Measurements from ENCODE around the gene ABHD12. TPM values are rescaled to one million over a fixed set of nuclear protein-coding genes. Genes with fewer than 3 reads are reported as not detected.
"Not testable (repeated sequence)": the region's sequence is repeated elsewhere in the genome, so short reads cannot be mapped to it uniquely, and the experiment has no call there.

Gene ABHD12
- total RNA-seq, 2 donors from 2014 or later, result 54.2 to 60.6 TPM

DNA sequence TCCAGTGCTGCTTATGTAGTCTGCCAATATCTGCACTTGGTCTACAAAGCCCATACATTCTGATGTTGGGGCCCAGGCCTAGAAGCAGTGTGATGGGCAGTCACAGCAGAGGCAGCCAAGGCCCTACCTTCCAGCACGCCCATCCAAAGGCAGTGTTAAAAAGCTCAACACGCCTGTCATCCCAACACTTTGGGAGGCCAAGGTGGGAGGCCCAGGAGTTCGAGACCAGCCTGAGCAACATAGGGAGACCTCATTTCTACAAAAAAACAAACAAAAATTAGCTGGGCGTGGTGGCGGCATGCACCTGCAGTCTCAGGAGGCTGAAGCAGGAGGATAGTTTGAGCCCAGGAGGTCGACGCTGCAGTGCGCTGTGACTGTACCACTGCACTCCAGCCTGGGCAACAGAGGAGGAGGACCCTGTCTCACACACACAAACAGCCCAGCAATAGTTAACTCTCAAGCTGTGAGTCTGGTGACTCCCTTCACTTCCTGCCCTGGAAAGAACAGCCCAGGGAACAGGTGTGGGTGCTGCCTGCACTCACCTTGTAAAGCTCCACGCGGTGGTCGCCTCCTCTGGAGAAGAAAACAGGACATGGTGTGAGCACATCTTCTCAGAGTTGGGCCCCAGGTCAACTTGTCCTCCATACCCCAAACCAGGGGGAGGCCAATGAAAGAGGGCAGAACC is 74.0 kb downstream of the ABHD12 start:
- no peak overlapping the region for H3K9ac ChIP-seq (ENCODE audit: low read depth in 2 of 2, low read length in 2 of 2)
- no peaks in the 10 kb centered on the region for H3K9me3 ChIP-seq
- DNase-seq, result no peak
- no peak overlapping the region for H3K27ac ChIP-seq
- intact Hi-C loops (cut with DNase I), result no loop called here
- H3K4me1 ChIP-seq, result peaks cover 4% of the 10 kb centered on the region
- no peaks in the 10 kb centered on the region for H3K36me3 ChIP-seq
- TF ChIP-seq, protein P1, sequence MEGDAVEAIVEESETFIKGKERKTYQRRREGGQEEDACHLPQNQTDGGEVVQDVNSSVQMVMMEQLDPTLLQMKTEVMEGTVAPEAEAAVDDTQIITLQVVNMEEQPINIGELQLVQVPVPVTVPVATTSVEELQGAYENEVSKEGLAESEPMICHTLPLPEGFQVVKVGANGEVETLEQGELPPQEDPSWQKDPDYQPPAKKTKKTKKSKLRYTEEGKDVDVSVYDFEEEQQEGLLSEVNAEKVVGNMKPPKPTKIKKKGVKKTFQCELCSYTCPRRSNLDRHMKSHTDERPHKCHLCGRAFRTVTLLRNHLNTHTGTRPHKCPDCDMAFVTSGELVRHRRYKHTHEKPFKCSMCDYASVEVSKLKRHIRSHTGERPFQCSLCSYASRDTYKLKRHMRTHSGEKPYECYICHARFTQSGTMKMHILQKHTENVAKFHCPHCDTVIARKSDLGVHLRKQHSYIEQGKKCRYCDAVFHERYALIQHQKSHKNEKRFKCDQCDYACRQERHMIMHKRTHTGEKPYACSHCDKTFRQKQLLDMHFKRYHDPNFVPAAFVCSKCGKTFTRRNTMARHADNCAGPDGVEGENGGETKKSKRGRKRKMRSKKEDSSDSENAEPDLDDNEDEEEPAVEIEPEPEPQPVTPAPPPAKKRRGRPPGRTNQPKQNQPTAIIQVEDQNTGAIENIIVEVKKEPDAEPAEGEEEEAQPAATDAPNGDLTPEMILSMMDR (IDR thresholded peaks at IDR 0.05), result no peak
- no peaks in the 10 kb centered on the region for H3K27me3 ChIP-seq
- H3K4me3 ChIP-seq, result no peak overlapping the region

DNA sequence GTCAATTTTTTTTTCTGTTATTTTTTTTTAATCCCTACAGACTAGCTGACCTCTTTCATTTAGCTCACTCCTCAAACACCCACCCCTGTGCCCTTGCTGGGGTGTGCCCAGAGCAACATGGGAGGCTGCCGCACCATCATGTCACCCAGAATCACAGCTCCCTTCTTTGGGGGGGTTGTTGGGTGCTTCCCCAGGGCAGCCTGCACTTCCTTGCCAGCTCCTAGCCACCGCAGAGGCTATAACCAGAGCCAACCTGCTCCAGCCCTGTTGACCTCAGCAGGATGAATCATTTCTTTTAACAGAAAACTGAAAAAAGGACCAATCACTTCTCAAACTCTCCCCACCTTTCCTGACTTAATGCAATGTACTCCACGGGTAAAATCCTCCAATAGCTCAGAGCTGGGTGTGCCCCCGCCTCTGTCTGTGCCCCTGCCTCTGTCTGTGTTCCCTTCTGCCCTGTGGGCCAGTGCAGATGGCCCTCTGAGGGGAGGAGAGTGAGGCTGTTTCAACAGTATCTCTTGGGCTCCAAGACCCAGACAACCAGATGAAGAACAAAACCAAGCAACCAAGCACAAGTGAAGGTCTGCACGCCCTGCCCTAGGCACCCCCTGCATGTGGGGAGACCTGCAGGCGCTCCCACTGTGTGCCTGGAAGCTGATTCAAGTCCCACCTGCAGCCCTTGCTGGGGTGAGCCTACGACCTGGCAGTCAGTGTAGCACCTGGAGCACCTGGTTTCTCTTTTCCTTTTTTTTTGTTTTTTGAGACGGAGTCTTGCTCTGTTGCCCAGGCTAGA is 75.0 kb downstream of the ABHD12 start:
- no peaks in the 10 kb centered on the region for H3K27me3 ChIP-seq
- H3K4me1 ChIP-seq, result peaks cover 11% of the 10 kb centered on the region
- H3K36me3 ChIP-seq, result no peaks in the 10 kb centered on the region
- no peak overlapping the region for H3K4me3 ChIP-seq
- intact Hi-C loops (cut with DNase I), result no loop called here
- DNase-seq, result no peak
- H3K27ac ChIP-seq, result no peak overlapping the region
- TF ChIP-seq, protein P1 (IDR thresholded peaks at IDR 0.05), result no peak
- H3K9ac ChIP-seq (ENCODE audit: low read depth in 2 of 2, low read length in 2 of 2), result no peak overlapping the region
- H3K9me3 ChIP-seq, result no peaks in the 10 kb centered on the region

DNA sequence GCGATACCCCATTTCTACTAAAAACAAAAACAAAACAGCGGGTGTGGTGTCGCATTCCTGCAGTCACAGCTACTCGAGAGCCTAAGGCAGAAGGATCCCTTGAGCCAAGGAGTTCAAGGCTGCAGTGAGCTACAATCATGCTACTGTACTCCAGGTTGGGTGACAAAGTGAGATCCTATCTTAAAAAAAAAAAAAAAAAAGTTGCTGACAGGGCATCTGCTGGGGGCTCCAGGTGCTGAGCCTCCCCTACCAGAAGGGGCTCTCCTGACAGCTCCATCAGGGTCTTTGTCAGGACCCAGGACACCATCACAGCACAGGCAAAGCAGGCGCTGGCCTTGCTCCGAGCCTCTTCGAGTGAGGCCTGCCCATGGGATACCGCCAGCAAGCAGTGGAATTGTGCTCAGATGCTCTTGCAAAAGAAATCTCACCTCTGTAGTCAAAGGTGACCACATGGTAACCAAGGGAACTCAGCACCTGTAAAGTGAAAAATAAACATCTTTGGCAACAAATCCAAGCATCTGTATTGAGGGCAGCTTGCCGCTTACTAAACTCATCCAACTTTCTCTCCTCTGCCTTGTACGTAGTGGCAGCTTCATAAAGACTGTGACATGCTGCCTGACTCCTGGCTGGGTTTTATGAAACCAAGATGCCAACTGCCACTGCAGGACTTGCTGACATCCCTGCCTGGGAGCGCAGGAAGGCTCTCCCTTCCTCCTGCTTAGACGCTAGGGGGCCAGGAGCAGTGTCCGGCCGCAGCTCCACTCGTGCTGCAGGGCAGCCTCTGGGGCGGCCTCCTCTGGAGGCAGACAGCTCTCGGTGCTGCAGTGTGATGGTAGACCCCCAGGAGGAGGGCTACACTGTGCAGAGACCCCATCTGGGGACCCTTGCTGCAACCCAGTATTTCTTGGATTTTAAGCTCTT is 75.9 kb downstream of the ABHD12 start:
- intact Hi-C loops (cut with DNase I), result no loop called here
- TF ChIP-seq, protein P1 (IDR thresholded peaks at IDR 0.05), result no peak
- Histone ChIP-seq H3K27ac (no peak overlapping the region), H3K9me3 (no peaks in the 10 kb centered on the region), H3K4me3 (no peak overlapping the region), H3K9ac (ENCODE audit: low read depth in 2 of 2, low read length in 2 of 2) (no peak overlapping the region), H3K36me3 (no peaks in the 10 kb centered on the region), H3K27me3 (no peaks in the 10 kb centered on the region), H3K4me1 (peaks cover 17% of the 10 kb centered on the region)
- no peak for DNase-seq

DNA sequence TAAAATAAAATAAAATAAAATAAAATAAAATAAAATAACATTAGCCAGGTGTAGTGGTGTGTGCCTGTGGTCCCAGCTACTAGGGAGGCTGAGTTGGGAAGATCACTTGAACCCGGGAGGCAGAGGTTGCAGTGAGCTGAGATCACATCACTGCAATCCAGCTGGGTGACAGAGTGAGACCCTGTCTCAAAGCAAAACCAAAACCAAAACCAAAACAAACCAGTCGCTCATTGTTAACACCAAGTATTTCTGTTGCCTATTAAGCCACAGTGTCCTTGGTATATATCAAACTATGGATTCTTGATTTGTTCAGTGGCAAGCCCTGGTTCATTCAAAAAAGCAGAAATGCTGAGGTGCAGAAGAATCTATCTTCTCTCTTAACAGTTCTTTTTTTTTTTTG is 77.0 kb downstream of the ABHD12 start:
- Histone ChIP-seq H3K9me3 (no peaks in the 10 kb centered on the region), H3K27ac (no peak overlapping the region), H3K4me3 (no peak overlapping the region), H3K9ac (ENCODE audit: low read depth in 2 of 2, low read length in 2 of 2) (no peak overlapping the region), H3K27me3 (no peaks in the 10 kb centered on the region), H3K36me3 (no peaks in the 10 kb centered on the region), H3K4me1 (peaks cover 25% of the 10 kb centered on the region)
- DNase-seq, result no peak
- TF ChIP-seq, protein P1 (IDR thresholded peaks at IDR 0.05), result no peak
- intact Hi-C loops (cut with DNase I), result no loop called here

DNA sequence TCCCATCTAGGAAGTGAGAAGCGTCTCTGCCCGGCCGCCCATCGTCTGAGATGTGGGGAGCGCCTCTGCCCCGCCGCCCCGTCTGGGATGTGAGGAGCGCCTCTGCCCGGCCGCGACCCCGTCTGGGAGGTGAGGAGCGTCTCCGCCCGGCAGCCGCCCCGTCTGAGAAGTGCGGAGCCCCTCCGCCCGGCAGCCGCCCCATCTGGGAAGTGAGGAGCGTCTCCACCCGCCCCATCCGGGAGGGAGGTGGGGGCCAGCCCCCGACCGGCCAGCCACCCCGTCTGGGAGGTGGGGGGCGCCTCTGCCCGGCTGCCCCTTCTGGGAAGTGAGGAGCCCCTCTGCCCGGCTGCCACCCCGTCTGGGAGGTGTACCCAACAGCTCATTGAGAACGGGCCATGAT is 77.9 kb downstream of the ABHD12 start:
- H3K36me3 ChIP-seq; intact Hi-C loops (cut with DNase I); H3K27me3 ChIP-seq; H3K9ac ChIP-seq (ENCODE audit: low read depth in 2 of 2, low read length in 2 of 2); H3K4me3 ChIP-seq; DNase-seq; H3K27ac ChIP-seq; H3K9me3 ChIP-seq: not testable (repeated sequence)
- H3K4me1 ChIP-seq, result peaks cover 25% of the 10 kb centered on the region
